Type B pancreatic cell (in vitro differentiated cells): ENCODE data around the gene JOSD2. TPM values are rescaled to one million over a fixed set of nuclear protein-coding genes. Genes with fewer than 3 reads are reported as not detected.
A peak's percentile ranks its signal among the peaks of the same experiment; 100 is the strongest.

Source experiments
- DNase-seq: peaks from one replicate; pipeline ENCODE4 v3.0.0; 2021; ENCODE audit warnings: mixed read lengths; ENCODE audit not compliant: unreplicated experiment; ENCODE audit errors: extremely low spot score
- H3K27ac Mint-ChIP-seq: 2 replicates; pipeline ENCODE4 v1.8.0; 2021; ENCODE audit warnings: mild to moderate bottlenecking, mixed read lengths
- H3K27me3 Mint-ChIP-seq: 2 replicates; pipeline ENCODE4 v1.8.0; 2021; ENCODE audit warnings: mixed read lengths
- H3K36me3 Mint-ChIP-seq: 2 replicates; pipeline ENCODE4 v1.8.0; 2021; ENCODE audit warnings: mixed read lengths
- H3K4me1 Mint-ChIP-seq: one replicate; pipeline ENCODE4 v1.8.0; 2021; ENCODE audit warnings: mixed read lengths; ENCODE audit not compliant: unreplicated experiment
- H3K4me3 Mint-ChIP-seq: 2 replicates; pipeline ENCODE4 v1.8.0; 2021; ENCODE audit warnings: mild to moderate bottlenecking, mixed read lengths
- H3K9me3 Mint-ChIP-seq: 2 replicates; pipeline ENCODE4 v1.8.0; 2021; ENCODE audit warnings: mixed read lengths
- CTCF ChIP-seq: fragments of 200-600 bp; sonication (generic); conservative IDR thresholded peaks from 2 replicates; pipeline ENCODE4 v1.5.0; 2021; ENCODE audit warnings: antibody characterized with exemption, mild to moderate bottlenecking
- total RNA-seq: library from RNA; stranded (reverse); gene quantifications from 2 replicates; pipeline ENCODE4 v1.2.1, GENCODE V29; 2021; ENCODE audit warnings: low replicate concordance

Gene JOSD2
- total RNA-seq, 1 donor from 2014 or later = 16.2 TPM

- peaks cover 13% of the 10 kb centered on the region for H3K4me1 Mint-ChIP-seq
- peaks cover 3% of the 10 kb centered on the region for H3K27me3 Mint-ChIP-seq
- H3K9me3 Mint-ChIP-seq = no peaks in the 10 kb centered on the region
- H3K36me3 Mint-ChIP-seq = no peaks in the 10 kb centered on the region
- no peak overlapping the region for H3K27ac Mint-ChIP-seq
- no peak overlapping the region for H3K4me3 Mint-ChIP-seq
- no peak for TF ChIP-seq CTCF
- DNase-seq = no peak
These were observed 4.2 kb upstream of the JOSD2 start for GRCh38 chr19:50515168-50515561.

- H3K9me3 Mint-ChIP-seq = no peaks in the 10 kb centered on the region
- no peak for TF ChIP-seq CTCF
- peaks cover 3% of the 10 kb centered on the region for H3K27me3 Mint-ChIP-seq
- H3K4me3 Mint-ChIP-seq = no peak overlapping the region
- peaks cover 13% of the 10 kb centered on the region for H3K4me1 Mint-ChIP-seq
- no peak overlapping the region for H3K27ac Mint-ChIP-seq
- H3K36me3 Mint-ChIP-seq = no peaks in the 10 kb centered on the region
- DNase-seq = no peak
These were observed 3.6 kb upstream of the JOSD2 start for GRCh38 chr19:50514346-50515167.

- H3K4me1 Mint-ChIP-seq = peaks cover 13% of the 10 kb centered on the region
- H3K27me3 Mint-ChIP-seq = peaks cover 3% of the 10 kb centered on the region
- no peak for TF ChIP-seq CTCF
- no peaks in the 10 kb centered on the region for H3K9me3 Mint-ChIP-seq
- peak within 1 kb of the TSS; percentile 72 for H3K4me3 Mint-ChIP-seq
- H3K36me3 Mint-ChIP-seq = no peaks in the 10 kb centered on the region
- DNase-seq = no peak
- no peak within 1 kb of the TSS for H3K27ac Mint-ChIP-seq
These were observed 2.9 kb upstream of the JOSD2 start, which contains the start of gene ASPDH for GRCh38 chr19:50513746-50514345. TSS of gene ASPDH (minus strand) at chr19:50513913. CDS start at chr19:50513823, 90 bp downstream.

GRCh38 chr19:50512999-50513745, 2.2 kb upstream of the JOSD2 start:
- Mint-ChIP-seq H3K36me3 (no peaks in the 10 kb centered on the region), H3K4me3 (peak overlapping the region; percentile 72), H3K27me3 (peaks cover 3% of the 10 kb centered on the region), H3K27ac (no peak overlapping the region), H3K9me3 (no peaks in the 10 kb centered on the region), H3K4me1 (peaks cover 18% of the 10 kb centered on the region)
- DNase-seq = no peak
- TF ChIP-seq CTCF = no peak

- Mint-ChIP-seq H3K4me3 (peak overlapping the region; percentile 96), H3K4me1 (peaks cover 18% of the 10 kb centered on the region), H3K27ac (no peak overlapping the region), H3K27me3 (peaks cover 3% of the 10 kb centered on the region), H3K36me3 (no peaks in the 10 kb centered on the region), H3K9me3 (no peaks in the 10 kb centered on the region)
- no peak for DNase-seq
- TF ChIP-seq CTCF = no peak
These were observed 1.4 kb upstream of the JOSD2 start for GRCh38 chr19:50512112-50512998.
